Activated gamma-delta T cell (primary cell): ENCODE data around the gene TERB2.
"Not testable (repeated sequence)": the region's sequence is repeated elsewhere in the genome, so short reads cannot be mapped to it uniquely, and the experiment has no call there.

Source experiments
- DNase-seq: peaks from one replicate; lab custom pipeline; 2025; lab: John Stamatoyannopoulos, UW

TERB2 gene

DNA sequence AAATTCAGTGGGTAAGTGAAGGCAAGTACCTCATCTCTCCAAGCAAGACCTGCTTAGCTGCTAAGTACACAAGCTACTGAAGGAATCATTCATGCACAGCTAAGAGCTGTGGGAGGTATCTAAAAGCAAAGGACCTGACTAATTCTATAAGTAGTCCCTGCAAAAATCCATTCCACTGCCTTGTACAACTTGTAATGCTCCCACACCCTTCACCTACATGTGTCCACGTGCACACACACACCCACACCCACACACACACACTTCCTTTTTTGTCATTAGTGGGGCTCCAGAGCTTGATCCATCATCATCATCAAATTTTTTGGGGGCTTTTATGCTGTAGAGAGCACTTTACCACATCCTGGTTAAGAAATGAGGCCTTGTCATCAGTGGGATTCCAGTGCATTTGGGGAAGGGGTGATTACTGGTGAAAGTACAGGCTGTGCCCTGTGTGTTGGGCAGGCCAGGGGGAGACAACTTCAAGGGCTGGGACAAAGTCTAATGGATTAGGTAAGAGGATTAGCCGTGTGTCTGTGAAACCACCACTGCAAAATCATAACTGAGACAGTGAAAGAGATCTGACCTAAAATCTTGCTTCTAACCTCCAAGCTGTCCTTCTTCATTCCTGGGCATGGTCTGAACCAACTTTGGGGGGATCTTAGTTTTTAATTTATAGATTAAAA is 47.4 kb downstream of the TERB2 start:
- DNase-seq: not testable (repeated sequence)

DNA sequence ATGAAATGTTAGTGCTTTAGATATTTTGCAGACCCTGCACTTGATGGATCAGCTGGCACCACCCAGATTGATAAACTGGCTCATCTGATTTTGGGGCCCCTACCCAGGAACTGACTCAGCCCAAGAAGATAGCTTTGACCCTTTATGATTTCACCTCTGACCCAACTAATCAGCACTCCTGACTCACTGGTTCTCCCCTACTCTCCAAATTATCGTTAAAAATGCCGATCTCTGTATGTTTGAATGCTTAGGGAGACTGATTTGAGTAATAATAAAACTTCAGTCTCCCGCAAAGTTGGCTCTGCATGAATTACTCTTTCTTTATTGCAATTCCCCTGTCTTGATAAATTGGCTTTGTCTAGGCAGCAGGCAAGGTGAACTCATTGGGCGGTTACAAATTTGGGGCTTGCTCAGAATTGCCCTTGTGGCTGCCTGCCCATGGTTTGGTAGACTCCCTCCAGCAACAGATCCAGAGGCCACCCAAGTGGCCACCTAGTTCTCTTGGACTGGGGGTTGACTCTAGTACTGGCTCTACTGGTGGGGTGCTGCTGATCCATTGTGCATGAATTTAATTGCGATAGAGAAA is 48.2 kb downstream of the TERB2 start:
- DNase-seq: not testable (repeated sequence)

DNA sequence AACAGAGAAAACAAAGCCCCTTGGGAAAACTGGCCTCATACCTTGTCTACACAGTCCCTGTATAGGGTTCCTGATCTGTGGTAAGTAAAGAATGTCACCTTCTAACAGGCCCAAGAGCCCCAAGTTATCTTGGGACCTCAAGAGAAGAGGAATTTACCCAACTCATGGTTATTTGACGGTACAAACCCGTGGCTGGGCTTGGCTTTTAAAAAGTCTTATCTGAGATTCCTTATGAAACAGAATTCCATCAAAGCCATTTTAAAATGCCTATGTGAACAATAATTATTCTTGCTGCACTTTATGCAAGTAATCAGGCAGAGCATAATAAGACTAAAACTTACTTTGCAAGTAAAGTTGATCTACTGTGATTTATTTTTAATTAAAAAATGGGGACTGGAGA is 52.6 kb downstream of the TERB2 start:
- DNase-seq: no peak

DNA sequence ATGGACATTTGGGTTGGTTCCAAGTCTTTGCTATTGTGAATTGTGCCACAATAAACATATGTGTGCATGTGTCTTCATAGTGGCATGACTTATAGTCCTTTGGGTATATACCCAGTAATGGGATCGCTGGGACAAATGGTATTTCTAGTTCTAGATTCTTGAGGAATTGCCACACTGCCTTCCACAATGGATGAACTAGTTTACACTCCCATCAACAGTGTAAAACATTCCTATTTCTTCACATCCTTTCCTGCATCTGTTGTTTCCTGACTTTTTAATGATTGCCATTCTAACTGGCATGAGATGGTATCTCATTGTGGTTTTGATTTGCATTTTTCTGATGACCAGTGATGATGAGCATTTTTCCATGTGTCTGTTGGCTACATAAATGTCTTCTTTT is 58.6 kb downstream of the TERB2 start:
- DNase-seq: not testable (repeated sequence)

DNA sequence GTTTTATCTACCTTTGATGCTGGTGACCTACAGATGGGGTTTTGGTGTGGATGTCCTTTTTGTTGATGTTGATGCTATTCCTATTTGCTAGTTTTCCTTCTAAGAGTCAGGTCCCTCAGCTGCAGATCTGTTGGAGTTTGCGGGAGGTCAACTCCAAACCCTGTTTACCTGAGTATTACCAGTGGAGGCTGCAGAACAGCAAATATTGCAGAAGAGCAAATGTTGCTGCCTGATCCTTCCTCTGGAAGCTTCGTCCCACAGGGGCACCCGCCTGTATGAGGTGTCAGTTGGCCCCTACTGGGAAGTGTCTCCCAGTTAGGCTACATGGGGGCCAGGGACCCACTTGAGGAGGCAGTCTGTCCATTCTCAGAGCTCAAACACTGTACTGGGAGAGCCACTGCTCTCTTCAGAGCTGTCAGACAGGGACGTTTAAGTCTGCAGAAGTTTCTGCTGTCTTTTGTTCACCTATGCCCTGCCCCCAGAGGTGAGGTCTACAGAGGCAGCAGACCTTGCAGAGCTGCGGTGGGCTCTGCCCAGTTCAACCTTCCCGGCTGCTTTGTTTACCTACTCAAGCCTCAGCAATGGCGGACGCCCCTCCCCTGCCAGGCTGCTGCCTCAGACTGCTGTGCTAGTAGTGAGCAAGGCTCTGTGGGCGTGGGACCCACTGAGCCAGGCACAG is 63.9 kb downstream of the TERB2 start:
- DNase-seq: not testable (repeated sequence)

DNA sequence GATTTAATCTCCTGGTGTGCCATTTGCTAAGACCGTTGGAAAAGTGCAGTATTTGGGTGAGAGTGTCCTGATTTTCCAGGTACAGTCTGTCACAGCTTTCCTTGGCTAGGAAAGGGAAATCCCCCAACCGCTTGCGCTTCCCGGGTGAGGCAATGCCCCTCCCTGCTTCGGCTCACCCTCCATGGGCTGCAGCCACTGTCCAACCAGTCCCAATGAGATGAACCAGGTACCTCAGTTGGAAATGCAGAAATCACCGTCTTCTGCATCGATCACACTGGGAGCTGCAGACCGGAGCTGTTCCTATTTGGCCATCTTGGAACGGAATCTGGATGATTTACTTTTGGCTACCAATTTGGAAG is 64.4 kb downstream of the TERB2 start:
- not testable (repeated sequence) for DNase-seq

DNA sequence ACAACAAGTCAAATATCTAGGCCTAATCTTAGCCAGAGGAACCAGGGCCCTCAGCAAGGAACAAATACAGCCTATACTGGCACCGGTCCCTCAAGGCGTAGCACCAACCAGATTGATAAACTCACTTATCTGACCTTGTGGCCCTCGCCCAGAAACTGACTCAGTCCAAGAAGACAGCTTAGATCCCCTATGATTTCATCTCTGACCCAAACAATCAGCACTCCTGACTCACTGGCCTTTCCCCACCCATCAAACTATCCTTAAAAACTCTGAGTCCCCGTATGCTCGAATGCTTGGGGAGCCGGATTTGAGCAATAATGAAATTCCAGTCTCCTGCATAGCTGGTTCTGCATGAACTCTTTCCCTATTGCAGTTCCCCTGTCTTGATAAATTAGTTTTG is 64.9 kb downstream of the TERB2 start:
- no peak for DNase-seq

DNA sequence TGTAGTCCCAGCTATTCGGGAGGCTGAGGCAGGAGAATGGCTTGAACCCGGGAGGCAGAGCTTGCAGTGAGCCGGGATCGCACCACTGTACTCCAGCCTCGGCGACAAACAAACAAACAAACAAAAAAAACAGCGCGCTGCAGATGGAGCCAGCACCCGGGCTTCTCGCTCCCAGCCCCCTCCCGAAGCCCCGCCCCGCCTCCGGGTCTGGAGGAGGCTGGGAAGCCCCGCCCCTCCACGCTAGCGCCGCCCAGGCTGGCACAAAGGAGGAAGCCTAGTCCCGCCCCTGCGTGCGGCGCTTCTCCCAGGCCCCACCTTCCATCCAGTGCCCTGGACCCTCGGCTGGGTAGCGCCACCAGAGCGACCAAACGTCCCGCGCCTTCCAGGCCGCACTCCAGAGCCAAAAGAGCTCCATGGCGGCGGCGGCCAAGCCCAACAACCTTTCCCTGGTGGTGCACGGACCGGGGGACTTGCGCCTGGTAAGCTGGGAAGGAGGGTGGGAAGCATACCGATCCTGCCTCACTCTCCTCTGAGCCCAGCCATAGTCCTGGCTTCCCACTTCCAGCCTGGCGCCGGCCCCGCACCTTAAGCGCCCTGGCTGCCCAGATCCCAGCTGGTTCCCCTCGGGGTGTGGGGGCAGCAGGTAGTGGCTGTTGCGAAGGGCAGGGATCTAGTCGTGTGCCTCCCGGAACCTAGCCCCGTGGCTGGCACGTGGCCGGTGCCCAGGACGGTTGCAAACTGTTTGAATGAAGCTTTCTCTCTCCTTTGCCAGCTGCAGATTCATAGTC is 66.6 kb downstream of the TERB2 start, which contains the start of gene SORD:
Gene SORD (plus strand): TSS at position 325 of the 788 bp plus-strand sequence. CDS start 89 bp downstream, at position 414.
- peak; percentile 74 for DNase-seq

DNA sequence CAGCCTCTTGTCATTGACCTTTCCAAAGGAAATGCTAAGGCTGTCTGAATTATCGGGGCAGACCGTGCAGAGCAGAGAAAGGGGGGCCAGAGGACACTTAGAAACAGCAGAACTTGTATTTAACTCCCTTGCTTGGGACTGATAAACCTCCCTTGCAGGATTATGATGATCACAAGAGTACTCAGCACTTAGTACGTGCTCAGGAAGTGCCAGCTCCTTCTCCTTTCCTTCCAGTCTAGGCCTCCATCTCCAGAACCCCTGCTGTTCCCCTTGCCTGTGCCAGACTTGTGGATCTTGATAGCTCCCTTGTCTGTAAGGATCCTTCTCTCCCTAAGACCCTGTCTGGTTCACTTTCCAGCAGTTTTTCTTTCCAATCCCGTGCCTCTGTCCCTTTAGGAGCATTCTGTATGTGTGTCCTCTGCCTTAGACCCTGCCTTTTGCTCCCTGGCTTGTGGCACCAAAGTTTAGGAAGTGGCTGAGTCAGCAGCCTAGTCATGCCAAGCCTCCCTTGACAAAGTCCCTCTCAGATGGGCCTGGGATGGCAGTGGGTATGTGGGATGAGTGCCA is 67.3 kb downstream of the TERB2 start:
- DNase-seq: no peak

DNA sequence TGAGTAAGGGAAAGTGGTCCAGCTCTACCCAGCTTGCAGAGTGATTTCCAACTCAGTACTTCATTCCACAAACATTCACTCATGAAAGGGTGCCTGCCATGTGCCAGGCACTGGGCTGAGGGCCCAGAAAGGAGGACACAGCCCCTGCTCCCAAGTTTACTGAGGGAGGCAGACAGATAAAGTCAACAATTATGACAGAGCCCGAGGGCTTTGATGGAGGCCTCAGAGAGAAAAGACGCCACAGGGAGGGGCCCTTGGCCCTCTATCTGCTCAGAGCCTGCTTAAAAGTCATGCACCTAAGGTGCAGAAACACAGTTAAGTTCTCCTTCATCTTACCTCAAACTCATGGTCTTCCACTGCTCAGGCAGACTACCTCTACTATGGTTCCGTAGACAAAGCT is 68.2 kb downstream of the TERB2 start:
- not testable (repeated sequence) for DNase-seq

DNA sequence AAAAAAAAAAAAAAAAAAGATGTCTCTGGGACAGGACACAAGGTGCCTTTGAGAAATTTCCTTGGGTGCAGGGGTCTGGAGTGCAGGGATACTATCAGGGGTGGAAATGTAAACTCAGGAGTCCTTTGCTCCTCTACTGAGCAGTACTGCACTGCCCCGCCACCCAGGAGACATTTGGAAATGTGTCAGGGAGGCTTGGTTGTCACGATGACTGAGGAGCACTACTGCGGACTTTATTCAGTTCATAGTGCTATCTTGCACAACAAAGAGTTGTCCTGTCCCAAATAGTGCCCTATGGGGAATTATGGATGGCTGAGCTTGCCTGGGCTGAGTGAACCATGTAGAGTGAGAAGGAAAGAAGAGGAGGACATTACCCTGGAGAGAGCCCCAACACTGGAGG is 69.1 kb downstream of the TERB2 start:
- DNase-seq: not testable (repeated sequence)

DNA sequence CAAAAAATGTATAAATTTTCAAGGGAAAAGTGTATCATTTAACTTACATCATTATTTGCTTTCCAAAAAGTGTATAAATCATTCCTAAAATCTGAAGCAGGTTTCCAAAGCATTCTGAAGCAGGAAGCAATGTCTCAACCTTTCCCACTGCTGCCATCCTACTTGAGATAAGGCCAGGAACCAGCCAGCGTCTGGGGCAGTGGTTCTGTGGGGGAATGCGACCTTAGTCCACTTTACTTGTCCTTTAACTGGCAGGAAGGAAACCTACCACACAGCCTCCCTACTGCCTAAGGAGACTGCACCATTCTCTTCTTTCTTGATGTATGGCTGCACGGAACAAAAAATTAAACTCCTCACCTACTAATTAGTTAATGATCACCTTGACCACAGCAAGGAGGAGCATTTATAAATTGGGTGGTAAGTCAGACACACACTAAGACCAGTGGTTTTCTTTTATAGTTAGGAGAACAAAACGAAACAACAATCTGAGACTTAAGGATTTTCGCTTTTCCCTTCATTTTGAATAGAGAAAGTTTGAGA is 70.2 kb downstream of the TERB2 start:
- DNase-seq: no peak

DNA sequence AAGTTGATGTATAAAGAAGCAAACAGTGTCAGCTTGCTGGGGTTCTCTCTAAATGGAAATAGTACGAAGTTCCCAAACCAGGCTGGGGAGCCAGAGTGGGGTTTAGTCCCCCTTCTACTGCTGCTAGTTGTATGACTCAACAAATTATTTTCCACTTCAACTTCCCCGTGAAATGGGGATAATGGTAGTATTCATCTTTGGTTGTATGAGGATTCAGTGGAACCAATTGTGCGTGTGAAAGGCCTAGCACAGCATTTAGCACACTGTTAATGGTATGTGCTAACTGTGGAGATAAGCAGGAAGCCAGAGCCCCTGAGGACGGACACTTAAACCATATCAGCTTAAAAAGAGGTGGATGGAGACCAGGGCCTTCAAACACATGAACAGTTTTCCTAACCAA is 70.7 kb downstream of the TERB2 start:
- no peak for DNase-seq
